ENCODE results near the gene GTSF1L. TPM values are rescaled to one million over a fixed set of nuclear protein-coding genes. Genes with fewer than 3 reads are reported as not detected.

The GTSF1L gene
- total and polyA plus RNA-seq, 2 of the 4 experiments (the other 2 are of a cell fraction), result not detected

- no peak for TF ChIP-seq USF2 (IDR thresholded peaks at IDR 0.05; ENCODE audit: low read depth, low read length)
- TF ChIP-seq ELK1 (IDR thresholded peaks at IDR 0.05; ENCODE audit: borderline replicate concordance, low read depth, low read length), result no peak
- TF ChIP-seq BHLHE40 (IDR thresholded peaks at IDR 0.05; ENCODE audit: low read depth, low read length), result no peak
- no peak for TF ChIP-seq RFX5 (IDR thresholded peaks at IDR 0.05; ENCODE audit: low read depth, low read length)
- TF ChIP-seq MAFK (IDR thresholded peaks at IDR 0.05; ENCODE audit: low read depth, low read length), result no peak
- TF ChIP-seq CTCF (conservative IDR thresholded peaks at IDR 0.05; ENCODE audit: low read depth, low read length), result no peak
- TF ChIP-seq MXI1 (IDR thresholded peaks at IDR 0.05; ENCODE audit: borderline replicate concordance, low read depth, low read length), result no peak
- no peak for TF ChIP-seq POLR2A (IDR thresholded peaks at IDR 0.05; ENCODE audit: low read depth, low read length)
- no peak for TF ChIP-seq RAD21 (IDR thresholded peaks at IDR 0.05; ENCODE audit: low read length)
- no peak for TF ChIP-seq CHD1 (IDR thresholded peaks at IDR 0.05; ENCODE audit: low read depth, low read length)
- TF ChIP-seq CEBPB (IDR thresholded peaks at IDR 0.05; ENCODE audit: low read depth, low read length), result no peak
- TF ChIP-seq FOS (IDR thresholded peaks at IDR 0.05; ENCODE audit: low read depth, low read length), result no peak
- no peak overlapping the region for H3K9ac ChIP-seq (ENCODE audit: low read depth, low read length)
- H4K8ac ChIP-seq (ENCODE audit: low read depth in 2 of 2, low read length in 2 of 2), result no peak overlapping the region
- H2AK5ac ChIP-seq (ENCODE audit: low read depth, low read length), result no peak overlapping the region
- H3K4me1 ChIP-seq (ENCODE audit: control insufficient read depth, insufficient read depth, low read length), result no peaks in the 10 kb centered on the region; the same call in 1 of the 2 replicates
- no TSS peak for BruUV-seq (replicated peaks)
- WGBS, 2 experiments (ENCODE audit: extremely low coverage in 2 of 2, insufficient read length in 1 of 2), result 80% methylated on average over 1 of the region's 3 CpGs; no CpG with 5 or more reads in 1 of the 2 experiments
- intact Hi-C loops (cut with micrococcal nuclease) (no loop called here), dilution Hi-C loops (cut with HindIII; ENCODE audit: low sequenced_read_pairs, unreplicated experiment) (no loop called here), in situ Hi-C loops (cut with MboI; ENCODE audit: low sequenced_read_pairs) (no loop called here)
- CTCF ChIA-PET, result no interaction called here
- H3K36me3 ChIP-seq (ENCODE audit: control insufficient read depth, insufficient read depth, low read length), result no peaks in the 10 kb centered on the region
- POLR2A ChIA-PET (ENCODE audit: unreplicated experiment), result no interaction called here
- no peaks in the 10 kb centered on the region for H4K20me1 ChIP-seq (ENCODE audit: insufficient read depth, low read length)
- ATAC-seq (ENCODE audit: low read depth) (no peak), DNase-seq (no peak)
- no peak overlapping the region for H2AFZ ChIP-seq (replicated peaks; ENCODE audit: low read length, poor library complexity)
- H3K27ac ChIP-seq (ENCODE audit: insufficient read depth, low read length), result no peak overlapping the region
- H3K4me2 ChIP-seq (ENCODE audit: low read depth, low read length), result no peak overlapping the region
- no peaks in the 10 kb centered on the region for H3K79me1 ChIP-seq (ENCODE audit: low read depth in 1 of 2, low read length in 2 of 2)
- H3K9me3 ChIP-seq (ENCODE audit: control insufficient read depth, insufficient read depth, low read length), result no peaks in the 10 kb centered on the region; the same call in 1 of the 2 replicates
- H3K18ac ChIP-seq (ENCODE audit: low read depth, low read length), result no peak overlapping the region
- no peak overlapping the region for H3K4me3 ChIP-seq (ENCODE audit: insufficient read depth, low read depth, low read length)
- H3K14ac ChIP-seq (replicated peaks; ENCODE audit: low read depth, low read length), result no peak overlapping the region
- no peak overlapping the region for H2BK20ac ChIP-seq (ENCODE audit: low read depth, low read length)
- H2AK9ac ChIP-seq (replicated peaks; ENCODE audit: low read depth, low read length, poor library complexity), result no peak overlapping the region
- no peak overlapping the region for H4K91ac ChIP-seq (ENCODE audit: insufficient read depth, low read depth, low read length)
- no peak overlapping the region for H2BK120ac ChIP-seq (ENCODE audit: low read depth, low read length)
- peaks cover 3% of the 10 kb centered on the region for H3K27me3 ChIP-seq (ENCODE audit: control insufficient read depth, insufficient read depth, low read length)
- no peak overlapping the region for H3K23ac ChIP-seq (ENCODE audit: low read depth, low read length)
- no peak overlapping the region for H3K4ac ChIP-seq (ENCODE audit: low read depth, low read length)
- no peak overlapping the region for H4K5ac ChIP-seq (ENCODE audit: low read depth, low read length)
- no peak overlapping the region for H3K56ac ChIP-seq (ENCODE audit: extremely low read depth, insufficient read depth, low read length)
- H2BK15ac ChIP-seq (ENCODE audit: low read depth, low read length), result no peak overlapping the region
- no peak overlapping the region for H2BK5ac ChIP-seq (ENCODE audit: low read depth, low read length, poor library complexity, severe bottlenecking)
- 0 out of 2 replicates have a peak, but pooled peaks cover 3% of the 10 kb centered on the region for H3K9me1 ChIP-seq (ENCODE audit: insufficient read depth, low read length)
Observed at GRCh38 chr20:43740642-43741041, 13.8 kb upstream of the GTSF1L start.

Data from IMR-90 (cell line).